ENCODE data around the gene FSD1L.

The FSD1L gene

DNA sequence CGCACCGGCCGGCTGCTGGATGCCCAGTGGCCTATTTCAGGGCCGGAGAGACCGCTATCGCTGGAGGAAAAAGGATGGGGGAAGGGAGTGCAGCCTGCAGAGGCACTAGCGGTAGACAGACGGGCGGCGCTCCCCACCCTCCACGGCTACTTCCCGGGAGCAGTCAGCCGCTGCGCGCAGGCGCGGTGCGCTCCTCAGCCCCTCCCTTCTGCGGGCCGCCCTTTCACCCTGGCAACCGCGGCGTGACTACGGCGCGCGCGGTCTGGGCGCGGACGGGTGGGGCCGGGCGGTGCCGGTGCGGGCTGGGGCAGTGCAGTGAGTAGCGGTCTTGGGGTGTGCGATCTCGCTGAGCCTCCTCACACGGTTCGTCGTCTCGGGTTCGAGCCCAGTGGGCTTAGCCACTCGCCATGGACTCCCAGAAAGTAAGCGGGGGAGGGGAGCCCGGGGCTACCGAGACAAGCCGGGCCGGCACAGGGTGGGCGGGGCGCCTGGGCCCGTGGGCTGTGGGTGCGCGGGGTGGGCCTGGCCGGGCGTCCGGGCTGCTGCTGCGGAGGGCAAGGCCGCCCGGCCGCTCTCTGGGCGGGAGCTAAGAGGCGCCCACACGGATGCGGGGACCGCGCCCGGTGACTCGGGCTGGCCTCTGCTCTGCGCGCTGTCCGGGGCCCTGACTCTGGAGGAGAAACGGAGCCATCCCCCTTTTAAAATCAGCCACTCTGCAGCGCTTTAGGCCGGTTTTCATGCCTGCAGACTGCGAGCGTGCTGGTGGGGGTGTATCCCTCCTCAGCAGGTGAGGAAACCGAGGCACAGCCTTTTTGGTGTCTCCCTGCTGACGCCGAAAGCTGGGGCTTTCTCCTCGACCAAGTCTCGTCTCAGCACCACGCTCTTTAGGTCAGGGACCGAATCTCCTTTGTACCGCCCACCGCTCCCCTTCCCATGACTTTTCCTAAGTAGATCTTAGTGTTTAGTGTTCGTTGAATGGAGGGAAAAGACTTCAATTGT is at the start of gene FSD1L:
Gene FSD1L, plus strand, starts transcription at position 221 of the 999 bp plus-strand sequence. Its CDS starts 187 bp downstream, at position 408.
- DNase-seq (ENCODE audit: low read depth), result peak; percentile 89
- H3K4me3 ChIP-seq (ENCODE audit: control insufficient read depth, low read depth, low read length), result peak within 1 kb of the TSS; percentile 87
- TF ChIP-seq, protein P1, sequence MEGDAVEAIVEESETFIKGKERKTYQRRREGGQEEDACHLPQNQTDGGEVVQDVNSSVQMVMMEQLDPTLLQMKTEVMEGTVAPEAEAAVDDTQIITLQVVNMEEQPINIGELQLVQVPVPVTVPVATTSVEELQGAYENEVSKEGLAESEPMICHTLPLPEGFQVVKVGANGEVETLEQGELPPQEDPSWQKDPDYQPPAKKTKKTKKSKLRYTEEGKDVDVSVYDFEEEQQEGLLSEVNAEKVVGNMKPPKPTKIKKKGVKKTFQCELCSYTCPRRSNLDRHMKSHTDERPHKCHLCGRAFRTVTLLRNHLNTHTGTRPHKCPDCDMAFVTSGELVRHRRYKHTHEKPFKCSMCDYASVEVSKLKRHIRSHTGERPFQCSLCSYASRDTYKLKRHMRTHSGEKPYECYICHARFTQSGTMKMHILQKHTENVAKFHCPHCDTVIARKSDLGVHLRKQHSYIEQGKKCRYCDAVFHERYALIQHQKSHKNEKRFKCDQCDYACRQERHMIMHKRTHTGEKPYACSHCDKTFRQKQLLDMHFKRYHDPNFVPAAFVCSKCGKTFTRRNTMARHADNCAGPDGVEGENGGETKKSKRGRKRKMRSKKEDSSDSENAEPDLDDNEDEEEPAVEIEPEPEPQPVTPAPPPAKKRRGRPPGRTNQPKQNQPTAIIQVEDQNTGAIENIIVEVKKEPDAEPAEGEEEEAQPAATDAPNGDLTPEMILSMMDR (conservative IDR thresholded peaks at IDR 0.05; ENCODE audit: control insufficient read depth, insufficient read depth, low read depth, low read length), result no peak

DNA sequence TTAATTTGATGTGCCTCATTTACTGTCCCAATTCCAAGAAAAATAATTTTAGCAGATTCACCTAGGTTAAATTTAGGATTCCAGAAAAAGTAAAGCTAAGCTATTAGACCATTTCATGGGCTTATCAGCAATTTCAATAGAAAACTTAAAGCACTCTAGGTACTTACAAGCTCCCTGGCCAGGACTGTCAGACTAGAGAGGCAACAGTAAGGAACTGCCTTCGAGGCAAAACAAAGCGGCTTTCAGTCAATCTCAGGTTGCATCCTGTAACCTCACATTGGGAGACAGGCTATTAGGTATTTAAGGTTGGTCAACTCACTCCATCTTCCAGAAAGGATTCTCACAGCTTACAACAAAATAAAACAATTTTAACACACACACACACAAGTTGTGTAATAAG is 48.7 kb upstream of the FSD1L start:
- DNase-seq (ENCODE audit: low read depth), result no peak
- TF ChIP-seq, protein P1 (conservative IDR thresholded peaks at IDR 0.05; ENCODE audit: control insufficient read depth, insufficient read depth, low read depth, low read length), result no peak
- no peak overlapping the region for H3K4me3 ChIP-seq (ENCODE audit: control insufficient read depth, low read depth, low read length)

DNA sequence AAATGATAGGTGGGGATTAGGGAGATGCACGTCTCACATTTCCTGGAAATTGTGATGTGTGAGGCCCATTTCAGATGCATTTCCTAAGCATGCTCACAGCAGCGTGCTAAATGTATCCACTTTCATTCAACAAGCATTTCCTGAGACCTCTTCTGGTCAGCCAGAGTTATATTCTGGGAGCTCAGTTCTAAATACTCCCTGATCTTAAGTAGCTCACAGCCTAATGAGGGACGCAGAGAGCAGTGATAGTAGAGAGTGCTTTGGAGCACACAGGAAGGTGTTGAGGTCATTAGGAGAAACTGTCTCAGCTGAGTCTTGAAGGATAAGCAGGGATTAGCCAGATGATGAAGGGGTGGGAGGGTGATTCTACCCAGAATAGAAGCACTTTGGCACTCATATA is 46.2 kb upstream of the FSD1L start:
- DNase-seq (ENCODE audit: low read depth), result peak; percentile 45
- TF ChIP-seq, protein P1 (conservative IDR thresholded peaks at IDR 0.05; ENCODE audit: control insufficient read depth, insufficient read depth, low read depth, low read length), result no peak
- H3K4me3 ChIP-seq (ENCODE audit: control insufficient read depth, low read depth, low read length), result no peak overlapping the region

DNA sequence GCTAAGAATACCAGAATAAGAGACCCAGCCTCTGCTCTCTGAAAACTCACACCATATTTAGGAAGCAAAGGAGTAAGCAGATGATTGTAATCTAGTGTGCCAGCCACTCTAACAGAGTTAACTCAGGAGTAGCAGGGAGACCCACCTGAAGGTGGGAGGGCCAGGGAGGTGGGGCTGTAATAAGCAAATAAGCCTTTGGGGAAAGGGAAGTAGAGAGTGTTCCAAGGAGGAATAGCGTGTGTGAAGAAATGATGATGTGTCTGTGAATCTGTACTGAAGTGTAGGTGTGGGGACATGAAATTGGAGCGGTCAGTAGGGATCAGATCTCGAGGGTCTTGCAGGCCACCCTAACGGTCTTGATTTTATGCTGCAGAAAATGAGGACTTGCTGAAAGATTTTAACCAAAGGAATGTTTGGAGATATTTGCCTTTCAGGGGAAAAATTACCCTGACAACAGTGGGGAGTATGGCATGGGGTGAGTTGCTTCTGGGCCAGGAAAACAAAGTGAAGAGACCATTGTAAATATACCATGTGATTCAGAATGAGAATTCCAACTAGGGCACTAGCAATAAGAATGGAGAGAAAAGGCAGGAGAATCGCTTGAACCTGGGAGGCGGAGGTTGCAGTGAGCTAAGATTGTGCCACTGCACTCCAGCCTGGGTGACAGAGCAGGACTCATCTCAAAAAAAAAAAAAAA is 44.1 kb upstream of the FSD1L start:
- H3K4me3 ChIP-seq (ENCODE audit: control insufficient read depth, low read depth, low read length), result no peak overlapping the region
- TF ChIP-seq, protein P1 (conservative IDR thresholded peaks at IDR 0.05; ENCODE audit: control insufficient read depth, insufficient read depth, low read depth, low read length), result no peak
- no peak for DNase-seq (ENCODE audit: low read depth)

DNA sequence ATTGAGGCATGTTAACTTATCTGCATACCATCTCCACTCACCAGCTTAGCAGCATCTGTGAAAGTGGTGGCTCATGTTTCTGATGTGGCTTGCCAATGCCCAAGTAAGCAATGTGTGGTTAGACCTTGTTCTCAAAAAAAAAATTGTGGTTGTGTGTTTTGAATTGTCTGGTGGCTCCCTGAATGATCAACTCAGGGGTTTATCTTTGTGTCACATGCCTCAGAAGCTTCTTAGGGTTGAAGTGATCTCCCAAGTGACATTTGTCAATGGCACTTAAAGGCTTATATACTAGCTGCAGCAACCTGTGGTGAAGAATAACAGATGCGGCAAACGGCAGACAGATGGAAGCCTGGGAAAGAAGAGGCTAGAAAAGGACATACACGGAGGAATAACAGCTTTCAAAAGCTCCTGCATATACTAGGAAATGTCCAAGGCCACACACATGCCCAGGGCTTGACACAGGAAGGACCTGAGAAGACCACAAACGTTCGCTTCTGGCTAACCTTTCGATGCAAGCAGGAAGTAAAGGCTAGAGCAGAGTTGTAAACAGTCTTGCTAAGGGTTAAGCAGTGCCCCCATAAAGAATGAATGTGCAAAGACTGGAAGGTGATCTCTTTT is 42.2 kb upstream of the FSD1L start:
- TF ChIP-seq, protein P1 (conservative IDR thresholded peaks at IDR 0.05; ENCODE audit: control insufficient read depth, insufficient read depth, low read depth, low read length), result no peak
- no peak for DNase-seq (ENCODE audit: low read depth)
- no peak overlapping the region for H3K4me3 ChIP-seq (ENCODE audit: control insufficient read depth, low read depth, low read length)

DNA sequence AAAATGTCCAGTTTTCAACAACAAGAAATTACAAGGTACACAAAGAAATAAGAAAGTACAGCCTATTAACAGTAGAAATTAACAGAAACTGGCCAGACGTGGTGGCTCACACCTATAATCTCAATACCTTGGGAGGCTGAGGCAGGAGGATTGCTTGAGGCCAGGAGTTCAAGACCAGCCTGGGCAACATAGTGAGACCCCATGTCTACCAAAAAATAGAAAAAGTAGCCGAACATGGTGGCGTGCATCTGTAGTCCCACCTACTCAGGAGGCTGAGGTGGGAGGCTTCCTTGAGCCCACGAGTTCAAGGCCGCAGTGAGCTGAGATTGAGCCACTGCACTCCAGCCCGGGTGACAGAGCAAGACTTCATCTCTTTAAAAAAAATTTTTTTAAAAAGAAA is 41.5 kb upstream of the FSD1L start:
- H3K4me3 ChIP-seq (ENCODE audit: control insufficient read depth, low read depth, low read length), result no peak overlapping the region
- TF ChIP-seq, protein P1 (conservative IDR thresholded peaks at IDR 0.05; ENCODE audit: control insufficient read depth, insufficient read depth, low read depth, low read length), result no peak
- DNase-seq (ENCODE audit: low read depth), result no peak
